GM10847 (cell line): ENCODE results near the gene PRELP.

Experiments used
- POLR2A ChIP-seq: IDR thresholded peaks from 2 replicates; pipeline ENCODE4 v1.6.1; 2011; ENCODE audit not compliant: insufficient read length; ENCODE audit errors: extremely low read depth

PRELP gene

GRCh38 chr1:203465948-203466347, 9.7 kb upstream of the PRELP start:
- no peak for TF ChIP-seq POLR2A

- no peak for TF ChIP-seq POLR2A
These were observed 8.1 kb upstream of the PRELP start for GRCh38 chr1:203467550-203467921.

GRCh38 chr1:203468326-203468725, 7.3 kb upstream of the PRELP start:
- no peak for TF ChIP-seq POLR2A

- TF ChIP-seq POLR2A = no peak
These were observed 5.4 kb upstream of the PRELP start for GRCh38 chr1:203470240-203470639.

GRCh38 chr1:203471841-203472240, 3.8 kb upstream of the PRELP start:
- no peak for TF ChIP-seq POLR2A

GRCh38 chr1:203473281-203473680, 2.3 kb upstream of the PRELP start:
- TF ChIP-seq POLR2A = no peak

- TF ChIP-seq POLR2A = no peak
These were observed 1.8 kb upstream of the PRELP start for GRCh38 chr1:203473781-203474305.

- TF ChIP-seq POLR2A = no peak
These were observed 709 bp downstream of the PRELP start for GRCh38 chr1:203476216-203476814.

GRCh38 chr1:203477748-203478147, 2.1 kb downstream of the PRELP start:
- no peak for TF ChIP-seq POLR2A

- TF ChIP-seq POLR2A = no peak
These were observed 2.6 kb downstream of the PRELP start for GRCh38 chr1:203478231-203478630.

GRCh38 chr1:203478986-203479385, 3.4 kb downstream of the PRELP start:
- no peak for TF ChIP-seq POLR2A

GRCh38 chr1:203479646-203480045, 4.0 kb downstream of the PRELP start:
- TF ChIP-seq POLR2A = no peak

GRCh38 chr1:203480084-203480483, 4.5 kb downstream of the PRELP start:
- no peak for TF ChIP-seq POLR2A

GRCh38 chr1:203480525-203481084, 5.0 kb downstream of the PRELP start:
- no peak for TF ChIP-seq POLR2A

GRCh38 chr1:203481196-203481595, 5.6 kb downstream of the PRELP start:
- no peak for TF ChIP-seq POLR2A

GRCh38 chr1:203486618-203487370, 11.2 kb downstream of the PRELP start:
- no peak for TF ChIP-seq POLR2A
